Mucosa of stomach (tissue), 1 donor: ENCODE measurements around the gene TAF11L14.
"Not testable (repeated sequence)": the region's sequence is repeated elsewhere in the genome, so short reads cannot be mapped to it uniquely, and the experiment has no call there.

Experiments used
- H3K27me3 ChIP-seq: one replicate; pipeline ENCODE4 v1.7.0; 2013; ENCODE audit warnings: mild to moderate bottlenecking, low read length; ENCODE audit not compliant: control insufficient read depth, insufficient read depth
- H3K36me3 ChIP-seq: one replicate; pipeline ENCODE4 v1.7.0; 2013; ENCODE audit warnings: low read length; ENCODE audit not compliant: control insufficient read depth, insufficient read depth
- H3K4me1 ChIP-seq: one replicate; pipeline ENCODE4 v1.7.0; 2013; ENCODE audit warnings: mild to moderate bottlenecking, low read length; ENCODE audit not compliant: control insufficient read depth, insufficient read depth
- H3K4me3 ChIP-seq: one replicate; pipeline ENCODE4 v1.7.0; 2013; ENCODE audit warnings: low read length
- H3K9ac ChIP-seq: one replicate; pipeline ENCODE4 v1.7.0; 2013; ENCODE audit warnings: mild to moderate bottlenecking, low read length, moderate library complexity
- H3K9me3 ChIP-seq: one replicate; pipeline ENCODE4 v1.7.0; 2013; ENCODE audit warnings: mild to moderate bottlenecking, low read length, moderate library complexity; ENCODE audit not compliant: control insufficient read depth
- donor health status: Pancreatic carcinoma.

The TAF11L14 gene

GRCh38 chr5:17634160-17634559 lies at the start of gene TAF11L14:
TSS of gene TAF11L14 (plus strand) at chr5:17634460.
- Histone ChIP-seq H3K4me1 (no peaks in the 10 kb centered on the region), H3K9ac (no peak within 1 kb of the TSS), H3K27me3 (no peaks in the 10 kb centered on the region), H3K9me3 (no peaks in the 10 kb centered on the region), H3K36me3 (no peaks in the 10 kb centered on the region), H3K4me3 (no peak within 1 kb of the TSS)

- not testable (repeated sequence) for H3K9ac ChIP-seq, H3K9me3 ChIP-seq, H3K4me1 ChIP-seq, H3K27me3 ChIP-seq, H3K36me3 ChIP-seq, H3K4me3 ChIP-seq
Measured at GRCh38 chr5:17585658-17586057, 48.6 kb upstream of the TAF11L14 start, which contains the start of gene TAF11L7. TSS of gene TAF11L7 (minus strand) at chr5:17585758.

GRCh38 chr5:17590860-17591259 lies 43.4 kb upstream of the TAF11L14 start, which contains the start of gene TAF11L8:
TSS of gene TAF11L8 (minus strand) at chr5:17590960.
- H3K27me3 ChIP-seq, H3K4me3 ChIP-seq, H3K36me3 ChIP-seq, H3K9ac ChIP-seq, H3K9me3 ChIP-seq, H3K4me1 ChIP-seq: not testable (repeated sequence)

GRCh38 chr5:17594255-17594654 lies 40.0 kb upstream of the TAF11L14 start, which contains the start of gene TAF11L9:
TSS of gene TAF11L9 (minus strand) at chr5:17594394.
- not testable (repeated sequence) for H3K9ac ChIP-seq, H3K27me3 ChIP-seq, H3K4me3 ChIP-seq, H3K36me3 ChIP-seq, H3K9me3 ChIP-seq, H3K4me1 ChIP-seq

GRCh38 chr5:17597728-17598127 lies 36.5 kb upstream of the TAF11L14 start, which contains the start of gene TAF11L10:
TSS of gene TAF11L10 (minus strand) at chr5:17597828.
- not testable (repeated sequence) for H3K9me3 ChIP-seq, H3K27me3 ChIP-seq, H3K4me3 ChIP-seq, H3K4me1 ChIP-seq, H3K36me3 ChIP-seq, H3K9ac ChIP-seq

- H3K27me3 ChIP-seq, H3K4me1 ChIP-seq, H3K9ac ChIP-seq, H3K9me3 ChIP-seq, H3K36me3 ChIP-seq, H3K4me3 ChIP-seq: not testable (repeated sequence)
Measured at GRCh38 chr5:17603880-17604279, 30.4 kb upstream of the TAF11L14 start, which contains the start of gene TAF11L11. TSS of gene TAF11L11 (plus strand) at chr5:17604183.

- Histone ChIP-seq H3K36me3 (no peaks in the 10 kb centered on the region), H3K4me1 (no peaks in the 10 kb centered on the region), H3K9ac (no peak overlapping the region), H3K27me3 (no peaks in the 10 kb centered on the region), H3K4me3 (no peak overlapping the region), H3K9me3 (no peaks in the 10 kb centered on the region)
Measured at GRCh38 chr5:17604951-17605350, 29.3 kb upstream of the TAF11L14 start.

GRCh38 chr5:17607461-17607860 lies 26.8 kb upstream of the TAF11L14 start:
- H3K9me3 ChIP-seq, H3K4me1 ChIP-seq, H3K36me3 ChIP-seq, H3K27me3 ChIP-seq, H3K9ac ChIP-seq, H3K4me3 ChIP-seq: not testable (repeated sequence)

- H3K27me3 ChIP-seq, H3K36me3 ChIP-seq, H3K4me3 ChIP-seq, H3K9me3 ChIP-seq, H3K9ac ChIP-seq, H3K4me1 ChIP-seq: not testable (repeated sequence)
Measured at GRCh38 chr5:17610092-17610491, 24.2 kb upstream of the TAF11L14 start, which contains the start of gene TAF11L12. TSS of gene TAF11L12 (plus strand) at chr5:17610392.

- no peaks in the 10 kb centered on the region for H3K27me3 ChIP-seq
- no peaks in the 10 kb centered on the region for H3K9me3 ChIP-seq
- H3K4me1 ChIP-seq: no peaks in the 10 kb centered on the region
- no peak overlapping the region for H3K9ac ChIP-seq
- H3K36me3 ChIP-seq: no peaks in the 10 kb centered on the region
- H3K4me3 ChIP-seq: no peak overlapping the region
Measured at GRCh38 chr5:17614872-17615605, 19.2 kb upstream of the TAF11L14 start.

GRCh38 chr5:17619354-17619753 lies 14.9 kb upstream of the TAF11L14 start:
- H3K9me3 ChIP-seq: no peaks in the 10 kb centered on the region
- H3K4me3 ChIP-seq: no peak overlapping the region
- no peaks in the 10 kb centered on the region for H3K4me1 ChIP-seq
- H3K27me3 ChIP-seq: no peaks in the 10 kb centered on the region
- H3K9ac ChIP-seq: no peak overlapping the region
- no peaks in the 10 kb centered on the region for H3K36me3 ChIP-seq

- Histone ChIP-seq H3K4me3 (no peak overlapping the region), H3K36me3 (no peaks in the 10 kb centered on the region), H3K27me3 (no peaks in the 10 kb centered on the region), H3K9ac (no peak overlapping the region), H3K9me3 (no peaks in the 10 kb centered on the region), H3K4me1 (no peaks in the 10 kb centered on the region)
Measured at GRCh38 chr5:17620627-17621026, 13.6 kb upstream of the TAF11L14 start.
